MM.1S (cell line): ENCODE results near the gene CHD2.

Experiments used
- EZH2 ChIP-seq: fragments of 300-600 bp; sonication (generic); optimal IDR thresholded peaks from 2 replicates; pipeline ENCODE3; 2017; ENCODE audit warnings: low read depth, mild to moderate bottlenecking, antibody characterized with exemption, low read length, mixed read lengths
- TF ChIP-seq, protein P1 (sequence below): fragments of 300-600 bp; sonication (generic); IDR thresholded peaks from 2 replicates; pipeline ENCODE4 v1.5.1; 2016; ENCODE audit warnings: antibody characterized with exemption, low read length, mixed read lengths

DNA sequence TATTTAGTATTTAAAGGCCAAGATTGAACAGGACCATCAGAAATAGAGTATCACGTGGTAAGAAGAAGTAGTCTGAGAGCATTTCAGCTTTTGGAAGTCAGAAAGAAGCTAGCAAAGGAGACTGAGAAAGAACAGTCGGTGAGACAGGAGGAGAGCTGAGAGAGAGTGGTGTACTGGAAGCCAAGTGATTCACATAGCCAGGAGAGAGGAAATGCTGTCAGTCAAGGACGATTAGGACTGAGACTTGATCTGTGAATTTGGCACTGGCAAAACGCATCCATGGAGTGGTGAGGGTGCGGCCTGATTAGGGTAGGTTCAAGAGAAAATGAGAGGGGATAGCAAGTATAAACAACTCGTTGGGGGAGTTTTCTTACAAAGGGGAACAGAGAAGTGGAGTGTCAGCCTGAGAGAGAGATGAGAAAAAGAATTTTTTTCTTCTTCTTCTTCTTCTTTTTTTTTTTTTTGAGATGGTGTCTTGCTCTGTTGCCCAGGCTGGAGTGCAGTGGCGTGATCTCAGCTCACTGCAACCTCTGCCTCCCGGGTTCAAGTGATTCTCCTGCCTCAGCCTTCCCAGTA is 44.9 kb downstream of the CHD2 start:
- TF ChIP-seq, protein P1, sequence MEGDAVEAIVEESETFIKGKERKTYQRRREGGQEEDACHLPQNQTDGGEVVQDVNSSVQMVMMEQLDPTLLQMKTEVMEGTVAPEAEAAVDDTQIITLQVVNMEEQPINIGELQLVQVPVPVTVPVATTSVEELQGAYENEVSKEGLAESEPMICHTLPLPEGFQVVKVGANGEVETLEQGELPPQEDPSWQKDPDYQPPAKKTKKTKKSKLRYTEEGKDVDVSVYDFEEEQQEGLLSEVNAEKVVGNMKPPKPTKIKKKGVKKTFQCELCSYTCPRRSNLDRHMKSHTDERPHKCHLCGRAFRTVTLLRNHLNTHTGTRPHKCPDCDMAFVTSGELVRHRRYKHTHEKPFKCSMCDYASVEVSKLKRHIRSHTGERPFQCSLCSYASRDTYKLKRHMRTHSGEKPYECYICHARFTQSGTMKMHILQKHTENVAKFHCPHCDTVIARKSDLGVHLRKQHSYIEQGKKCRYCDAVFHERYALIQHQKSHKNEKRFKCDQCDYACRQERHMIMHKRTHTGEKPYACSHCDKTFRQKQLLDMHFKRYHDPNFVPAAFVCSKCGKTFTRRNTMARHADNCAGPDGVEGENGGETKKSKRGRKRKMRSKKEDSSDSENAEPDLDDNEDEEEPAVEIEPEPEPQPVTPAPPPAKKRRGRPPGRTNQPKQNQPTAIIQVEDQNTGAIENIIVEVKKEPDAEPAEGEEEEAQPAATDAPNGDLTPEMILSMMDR = no peak
- TF ChIP-seq EZH2 = no peak
